OCI-LY1 (cell line): ENCODE measurements around the gene WDR70.

Source experiments
- H2AFZ ChIP-seq: fragments of 200-600 bp; sonication (generic), shearing (Covaris generic); 2 replicates; pipeline ENCODE4 v1.6.0; 2014; ENCODE audit warnings: antibody characterized with exemption, mild to moderate bottlenecking, low read length
- H3F3A ChIP-seq: fragments of 200-600 bp; sonication (generic), shearing (Covaris generic); 2 replicates; pipeline ENCODE4 v1.6.0; 2014; ENCODE audit warnings: mild to moderate bottlenecking, antibody characterized with exemption, low read length, moderate library complexity; ENCODE audit not compliant: insufficient read depth
- H3K27ac ChIP-seq: fragments of 200-600 bp; sonication (generic); 2 replicates; pipeline ENCODE4 v1.5.1; 2014; ENCODE audit warnings: low read length, mixed run types, mild to moderate bottlenecking, low read depth; ENCODE audit not compliant: poor library complexity, severe bottlenecking
- H3K27me3 ChIP-seq: fragments of 200-600 bp; sonication (generic); 2 replicates; pipeline ENCODE4 v1.6.0; 2014; ENCODE audit warnings: antibody characterized with exemption, mild to moderate bottlenecking, low read length, moderate library complexity; ENCODE audit not compliant: insufficient read depth
- H3K36me3 ChIP-seq: fragments of 200-600 bp; sonication (generic); 2 replicates; pipeline ENCODE4 v1.6.1; 2014; ENCODE audit warnings: mild to moderate bottlenecking, antibody characterized with exemption, low read length, moderate library complexity, mixed read lengths; ENCODE audit not compliant: insufficient read depth
- H3K4me1 ChIP-seq: fragments of 200-600 bp; sonication (generic); 2 replicates; pipeline ENCODE4 v1.5.1; 2014; ENCODE audit warnings: mild to moderate bottlenecking, low read length, moderate library complexity; ENCODE audit not compliant: insufficient read depth, severe bottlenecking
- H3K4me2 ChIP-seq: fragments of 200-600 bp; sonication (generic), shearing (Covaris generic); 2 replicates; pipeline ENCODE4 v1.6.1; 2014; ENCODE audit warnings: low read length
- H3K4me3 ChIP-seq: fragments of 200-600 bp; sonication (generic); 2 replicates; pipeline ENCODE4 v1.5.1; 2014; ENCODE audit warnings: low read length, low read depth, mild to moderate bottlenecking, mixed read lengths; ENCODE audit not compliant: poor library complexity, severe bottlenecking
- H3K79me2 ChIP-seq: fragments of 200-600 bp; shearing (Covaris generic); 2 replicates; pipeline ENCODE4 v1.6.1; 2016; ENCODE audit warnings: mixed run types, low read length, mixed read lengths; ENCODE audit not compliant: insufficient read depth
- H3K9ac ChIP-seq: fragments of 200-600 bp; sonication (generic), shearing (Covaris generic); 2 replicates; pipeline ENCODE4 v1.6.1; 2014; ENCODE audit warnings: mild to moderate bottlenecking, low read length, mixed read lengths
- H3K9me2 ChIP-seq: fragments of 200-600 bp; sonication (generic), shearing (Covaris generic); 2 replicates; pipeline ENCODE4 v1.6.1; 2014; ENCODE audit warnings: low read depth, mild to moderate bottlenecking, low read length, mixed read lengths
- H3K9me3 ChIP-seq: fragments of 200-600 bp; shearing (Covaris generic); 2 replicates; pipeline ENCODE4 v1.6.1; 2014; ENCODE audit warnings: low read length, mixed read lengths
- H4K20me1 ChIP-seq: fragments of 200-600 bp; sonication (generic), shearing (Covaris generic); 2 replicates; pipeline ENCODE4 v1.6.0; 2016; ENCODE audit warnings: mild to moderate bottlenecking, low read length; ENCODE audit not compliant: insufficient read depth
- EZH2 ChIP-seq: fragments of 200-600 bp; sonication (generic), shearing (Covaris generic); IDR thresholded peaks from 2 replicates; pipeline ENCODE4 v1.8.0; 2017; ENCODE audit warnings: borderline replicate concordance, mixed run types, mild to moderate bottlenecking, antibody characterized with exemption, low read length, moderate library complexity, mixed read lengths
- TF ChIP-seq, protein P1 (sequence below): fragments of 200-600 bp; sonication (generic), shearing (Covaris generic); IDR thresholded peaks from 2 replicates; pipeline ENCODE4 v1.5.1; 2017; ENCODE audit warnings: mild to moderate bottlenecking, antibody characterized with exemption, low read length, moderate library complexity, mixed read lengths

WDR70 gene

GRCh38 chr5:37701868-37702267, 322.8 kb downstream of the WDR70 start:
- H3K9me2 ChIP-seq = no peaks in the 10 kb centered on the region
- no peak overlapping the region for H3K9ac ChIP-seq
- H2AFZ ChIP-seq = no peak overlapping the region
- H3K79me2 ChIP-seq = no peaks in the 10 kb centered on the region
- H3K4me1 ChIP-seq = no peaks in the 10 kb centered on the region
- H3K4me2 ChIP-seq = no peak overlapping the region
- no peaks in the 10 kb centered on the region for H3K36me3 ChIP-seq
- no peak overlapping the region for H3K27ac ChIP-seq
- no peaks in the 10 kb centered on the region for H3K27me3 ChIP-seq
- no peaks in the 10 kb centered on the region for H4K20me1 ChIP-seq
- H3F3A ChIP-seq = no peaks in the 10 kb centered on the region
- no peaks in the 10 kb centered on the region for H3K9me3 ChIP-seq
- TF ChIP-seq, protein P1, sequence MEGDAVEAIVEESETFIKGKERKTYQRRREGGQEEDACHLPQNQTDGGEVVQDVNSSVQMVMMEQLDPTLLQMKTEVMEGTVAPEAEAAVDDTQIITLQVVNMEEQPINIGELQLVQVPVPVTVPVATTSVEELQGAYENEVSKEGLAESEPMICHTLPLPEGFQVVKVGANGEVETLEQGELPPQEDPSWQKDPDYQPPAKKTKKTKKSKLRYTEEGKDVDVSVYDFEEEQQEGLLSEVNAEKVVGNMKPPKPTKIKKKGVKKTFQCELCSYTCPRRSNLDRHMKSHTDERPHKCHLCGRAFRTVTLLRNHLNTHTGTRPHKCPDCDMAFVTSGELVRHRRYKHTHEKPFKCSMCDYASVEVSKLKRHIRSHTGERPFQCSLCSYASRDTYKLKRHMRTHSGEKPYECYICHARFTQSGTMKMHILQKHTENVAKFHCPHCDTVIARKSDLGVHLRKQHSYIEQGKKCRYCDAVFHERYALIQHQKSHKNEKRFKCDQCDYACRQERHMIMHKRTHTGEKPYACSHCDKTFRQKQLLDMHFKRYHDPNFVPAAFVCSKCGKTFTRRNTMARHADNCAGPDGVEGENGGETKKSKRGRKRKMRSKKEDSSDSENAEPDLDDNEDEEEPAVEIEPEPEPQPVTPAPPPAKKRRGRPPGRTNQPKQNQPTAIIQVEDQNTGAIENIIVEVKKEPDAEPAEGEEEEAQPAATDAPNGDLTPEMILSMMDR = no peak
- no peak for TF ChIP-seq EZH2
- no peak overlapping the region for H3K4me3 ChIP-seq

- Histone ChIP-seq H3K9me3 (no peaks in the 10 kb centered on the region), H3K27me3 (no peaks in the 10 kb centered on the region), H3K79me2 (no peaks in the 10 kb centered on the region), H3K27ac (no peak overlapping the region), H3K9me2 (no peaks in the 10 kb centered on the region), H3K9ac (no peak overlapping the region), H3K4me1 (no peaks in the 10 kb centered on the region), H4K20me1 (no peaks in the 10 kb centered on the region), H3F3A (no peaks in the 10 kb centered on the region), H3K4me3 (no peak overlapping the region), H2AFZ (no peak overlapping the region), H3K4me2 (no peak overlapping the region), H3K36me3 (no peaks in the 10 kb centered on the region)
- TF ChIP-seq, protein P1 = no peak
Observed at GRCh38 chr5:37703841-37704241, 324.7 kb downstream of the WDR70 start.

DNA sequence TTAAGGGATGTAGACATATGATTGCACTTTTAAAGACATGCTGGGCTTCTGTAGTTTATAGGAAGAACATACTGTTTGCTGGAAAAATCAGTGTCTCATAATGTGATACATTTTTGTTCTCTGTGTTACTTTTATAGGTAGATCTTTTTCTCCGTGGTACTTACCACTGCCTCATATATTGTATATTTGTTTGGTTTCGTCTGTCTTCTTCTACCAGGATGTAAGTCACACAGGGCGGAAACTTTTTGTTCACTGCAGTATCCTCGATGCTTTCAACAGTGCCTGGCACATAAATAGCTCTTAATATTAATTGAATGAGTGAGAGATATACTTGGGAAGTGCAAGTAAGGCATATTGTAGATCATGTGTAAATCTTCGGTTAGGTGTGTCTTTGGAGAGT, 325.3 kb downstream of the WDR70 start:
- Histone ChIP-seq H3K27me3 (no peaks in the 10 kb centered on the region), H3K9me3 (no peaks in the 10 kb centered on the region), H3K9me2 (no peaks in the 10 kb centered on the region), H4K20me1 (no peaks in the 10 kb centered on the region), H3K4me1 (no peaks in the 10 kb centered on the region), H3K4me3 (no peak overlapping the region), H2AFZ (no peak overlapping the region), H3K79me2 (no peaks in the 10 kb centered on the region), H3K27ac (no peak overlapping the region), H3F3A (no peaks in the 10 kb centered on the region), H3K9ac (no peak overlapping the region), H3K4me2 (no peak overlapping the region), H3K36me3 (no peaks in the 10 kb centered on the region)
- no peak for TF ChIP-seq EZH2
- TF ChIP-seq, protein P1 = no peak
